ENCODE measurements around the gene HS6ST1.

HS6ST1 gene

DNA sequence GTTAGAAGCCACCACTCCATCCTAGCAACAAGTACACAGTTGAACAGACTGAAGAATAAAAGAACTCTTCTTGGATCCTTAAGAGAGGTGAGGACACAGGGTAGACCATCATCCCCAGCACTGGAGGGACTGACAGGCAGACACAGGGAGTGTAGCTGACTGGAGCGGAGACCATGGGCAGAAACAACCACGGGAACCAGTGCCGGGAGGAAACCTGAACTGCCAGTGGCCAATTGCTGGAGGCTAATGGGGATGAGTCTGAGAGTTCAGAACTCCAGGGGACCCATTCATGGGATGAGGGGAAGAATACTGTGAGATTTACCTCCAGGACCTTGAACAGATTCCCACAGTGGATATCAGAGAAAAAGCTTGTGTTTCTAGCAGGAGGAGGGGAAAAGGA lies 76.8 kb downstream of the HS6ST1 start:
- DNase-seq (ENCODE audit: low read depth), result no peak
- no peak overlapping the region for H3K4me3 ChIP-seq (ENCODE audit: control insufficient read depth, low read depth, low read length)
- TF ChIP-seq CTCF (IDR thresholded peaks at IDR 0.05; ENCODE audit: control insufficient read depth, insufficient read depth, low read depth, low read length, missing control alignments), result no peak

DNA sequence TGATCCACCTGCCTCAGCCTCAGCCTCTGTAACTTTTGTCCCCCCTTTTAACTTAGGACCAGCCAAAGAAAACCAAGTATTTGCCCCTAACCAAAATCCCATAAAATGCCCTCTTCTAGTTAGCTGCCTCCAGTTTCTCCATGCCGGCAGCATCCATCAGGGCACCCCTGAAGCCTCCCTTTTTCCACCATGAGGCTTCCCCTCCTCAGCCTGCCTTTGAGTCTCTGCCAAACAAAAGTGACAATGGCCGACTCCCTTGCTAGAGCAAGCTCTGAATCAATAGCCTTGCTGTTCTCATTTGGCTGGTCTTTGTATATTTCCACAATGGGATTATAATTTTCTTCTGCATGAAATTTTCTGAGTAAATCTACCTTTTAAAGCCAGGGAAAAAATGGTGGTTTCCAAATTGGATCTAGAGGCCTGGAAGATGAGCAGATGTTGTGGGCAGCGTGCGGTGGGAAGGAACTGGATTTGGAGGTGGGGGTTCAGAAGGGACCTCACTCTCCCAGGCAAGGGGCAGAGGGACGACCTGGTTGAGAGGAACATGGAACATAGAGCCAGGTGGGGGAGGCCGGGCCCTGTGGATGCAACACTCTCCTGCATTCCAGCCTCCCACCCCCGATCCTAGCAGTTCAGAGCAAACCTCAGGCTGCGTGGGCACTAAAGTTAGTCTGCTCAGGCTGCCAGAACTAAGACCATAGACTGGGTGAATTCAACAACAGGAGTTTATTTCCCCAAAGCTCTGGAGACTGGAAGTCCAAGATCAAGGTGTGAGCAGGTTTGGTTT lies 80.6 kb downstream of the HS6ST1 start:
- no peak overlapping the region for H3K4me3 ChIP-seq (ENCODE audit: control insufficient read depth, low read depth, low read length)
- no peak for TF ChIP-seq CTCF (IDR thresholded peaks at IDR 0.05; ENCODE audit: control insufficient read depth, insufficient read depth, low read depth, low read length, missing control alignments)
- DNase-seq (ENCODE audit: low read depth), result no peak

DNA sequence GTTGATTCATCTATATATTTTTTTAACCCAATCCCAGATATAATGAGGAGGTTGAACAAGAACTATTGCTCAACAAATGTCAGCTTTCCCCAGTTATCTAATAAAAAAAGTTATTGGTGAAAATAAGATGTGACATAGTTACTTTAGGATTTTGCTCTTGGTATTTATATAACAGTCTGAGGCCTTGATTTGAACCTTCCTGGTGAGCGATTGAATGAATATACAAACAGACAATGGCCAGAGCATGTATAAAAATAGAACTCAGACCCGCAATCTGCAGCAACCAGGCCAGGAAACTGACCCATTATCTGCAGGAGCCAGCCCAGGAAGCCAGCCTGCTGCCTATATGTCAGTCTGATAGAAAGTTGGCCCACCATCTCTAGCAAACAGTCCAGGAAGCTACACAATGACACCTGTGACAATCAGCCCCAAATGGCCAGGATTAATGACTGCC lies 81.6 kb downstream of the HS6ST1 start:
- no peak overlapping the region for H3K4me3 ChIP-seq (ENCODE audit: control insufficient read depth, low read depth, low read length)
- no peak for TF ChIP-seq CTCF (IDR thresholded peaks at IDR 0.05; ENCODE audit: control insufficient read depth, insufficient read depth, low read depth, low read length, missing control alignments)
- peak; percentile 61 for DNase-seq (ENCODE audit: low read depth)

GRCh38 chr2:128236491-128237035 lies 82.1 kb downstream of the HS6ST1 start:
- TF ChIP-seq CTCF (IDR thresholded peaks at IDR 0.05; ENCODE audit: control insufficient read depth, insufficient read depth, low read depth, low read length, missing control alignments), result no peak
- DNase-seq (ENCODE audit: low read depth), result peak; percentile 82
- peak overlapping the region; percentile 10 for H3K4me3 ChIP-seq (ENCODE audit: control insufficient read depth, low read depth, low read length)

- no peak for DNase-seq (ENCODE audit: low read depth)
- H3K4me3 ChIP-seq (ENCODE audit: control insufficient read depth, low read depth, low read length), result no peak overlapping the region
- no peak for TF ChIP-seq CTCF (IDR thresholded peaks at IDR 0.05; ENCODE audit: control insufficient read depth, insufficient read depth, low read depth, low read length, missing control alignments)
Observed at GRCh38 chr2:128235581-128235980, 83.1 kb downstream of the HS6ST1 start.

DNA sequence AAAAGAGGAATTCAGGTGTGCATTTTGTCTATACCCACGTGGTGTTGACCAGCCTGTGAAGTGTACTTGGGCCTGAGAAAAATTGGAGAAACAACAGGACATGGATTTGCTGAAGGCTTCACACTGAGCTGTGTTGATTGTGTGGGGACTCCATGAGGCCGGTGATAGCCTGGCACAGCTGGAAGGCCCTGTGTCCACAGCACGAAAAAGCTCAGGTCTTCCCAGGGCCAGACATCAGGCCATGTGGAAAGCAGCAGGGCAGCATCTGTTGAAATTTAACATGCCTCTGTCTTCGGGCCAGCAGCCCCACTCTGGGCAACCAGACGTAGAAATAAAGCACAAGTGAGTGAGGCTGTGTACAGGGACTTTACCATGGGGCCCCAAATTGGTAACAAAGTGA lies 84.1 kb downstream of the HS6ST1 start:
- TF ChIP-seq CTCF (IDR thresholded peaks at IDR 0.05; ENCODE audit: control insufficient read depth, insufficient read depth, low read depth, low read length, missing control alignments), result no peak
- no peak overlapping the region for H3K4me3 ChIP-seq (ENCODE audit: control insufficient read depth, low read depth, low read length)
- no peak for DNase-seq (ENCODE audit: low read depth)

All from AG09309 (cell line).